ENCODE measurements around the gene SLC12A5. TPM values are rescaled to one million over a fixed set of nuclear protein-coding genes. Genes with fewer than 3 reads are reported as not detected.

The SLC12A5 gene
- total and polyA plus RNA-seq, 2 of the 4 experiments (the other 2 are of a cell fraction): 2.2 TPM; not detected in 1

- no peak overlapping the region for H2AK5ac ChIP-seq (ENCODE audit: low read depth, low read length)
- dilution Hi-C loops (cut with HindIII; ENCODE audit: low sequenced_read_pairs, unreplicated experiment) (no loop called here), in situ Hi-C loops (cut with MboI; ENCODE audit: low sequenced_read_pairs) (no loop called here), intact Hi-C loops (cut with micrococcal nuclease) (no loop called here)
- H3K18ac ChIP-seq (ENCODE audit: low read depth, low read length): no peak overlapping the region
- H2AK9ac ChIP-seq (replicated peaks; ENCODE audit: low read depth, low read length, poor library complexity): no peak overlapping the region
- no peak overlapping the region for H3K27ac ChIP-seq (ENCODE audit: insufficient read depth, low read length)
- no peak for DNase-seq
- no peaks in the 10 kb centered on the region; the same call in 1 of the 2 replicates for H3K4me1 ChIP-seq (ENCODE audit: control insufficient read depth, insufficient read depth, low read length)
- H3K4me3 ChIP-seq (ENCODE audit: insufficient read depth, low read depth, low read length): no peak overlapping the region
- no peak overlapping the region for H3K9ac ChIP-seq (ENCODE audit: low read depth, low read length)
- H3K9me3 ChIP-seq (ENCODE audit: control insufficient read depth, insufficient read depth, low read length): no peaks in the 10 kb centered on the region
- no TSS peak for BruUV-seq (replicated peaks)
- H2BK15ac ChIP-seq (ENCODE audit: low read depth, low read length): no peak overlapping the region
- H4K20me1 ChIP-seq (ENCODE audit: insufficient read depth, low read length): peaks cover 33% of the 10 kb centered on the region
- no peak overlapping the region for H3K14ac ChIP-seq (replicated peaks; ENCODE audit: low read depth, low read length)
- POLR2A ChIA-PET (ENCODE audit: unreplicated experiment): no interaction called here
- peaks cover 8% of the 10 kb centered on the region; the same call in 1 of the 2 replicates for H3K27me3 ChIP-seq (ENCODE audit: control insufficient read depth, insufficient read depth, low read length)
- no peak overlapping the region for H3K4ac ChIP-seq (ENCODE audit: low read depth, low read length)
- CTCF ChIA-PET: no interaction called here
- TF ChIP-seq MAFK (IDR thresholded peaks at IDR 0.05; ENCODE audit: low read depth, low read length) (no peak), ELK1 (IDR thresholded peaks at IDR 0.05; ENCODE audit: borderline replicate concordance, low read depth, low read length) (no peak), BHLHE40 (IDR thresholded peaks at IDR 0.05; ENCODE audit: low read depth, low read length) (no peak), CHD1 (IDR thresholded peaks at IDR 0.05; ENCODE audit: low read depth, low read length) (no peak), RFX5 (IDR thresholded peaks at IDR 0.05; ENCODE audit: low read depth, low read length) (no peak), RAD21 (IDR thresholded peaks at IDR 0.05; ENCODE audit: low read length) (no peak), MAZ (IDR thresholded peaks at IDR 0.05; ENCODE audit: borderline replicate concordance, low read depth, low read length) (no peak), SMC3 (IDR thresholded peaks at IDR 0.05; ENCODE audit: low read depth, low read length) (no peak)
- TF ChIP-seq, protein P1, sequence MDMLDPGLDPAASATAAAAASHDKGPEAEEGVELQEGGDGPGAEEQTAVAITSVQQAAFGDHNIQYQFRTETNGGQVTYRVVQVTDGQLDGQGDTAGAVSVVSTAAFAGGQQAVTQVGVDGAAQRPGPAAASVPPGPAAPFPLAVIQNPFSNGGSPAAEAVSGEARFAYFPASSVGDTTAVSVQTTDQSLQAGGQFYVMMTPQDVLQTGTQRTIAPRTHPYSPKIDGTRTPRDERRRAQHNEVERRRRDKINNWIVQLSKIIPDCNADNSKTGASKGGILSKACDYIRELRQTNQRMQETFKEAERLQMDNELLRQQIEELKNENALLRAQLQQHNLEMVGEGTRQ (IDR thresholded peaks at IDR 0.05; ENCODE audit: low read depth, low read length): no peak
- peaks cover 0 to 9% of the 10 kb centered on the region in 2 experiments; a peak in 2 of 4 replicates for H3K79me1 ChIP-seq (ENCODE audit: low read depth in 1 of 2, low read length in 2 of 2)
- no peak overlapping the region for H4K91ac ChIP-seq (ENCODE audit: insufficient read depth, low read depth, low read length)
- WGBS, 2 experiments (ENCODE audit: extremely low coverage in 2 of 2, insufficient read length in 1 of 2): 86% methylated on average over 1 of the region's 4 CpGs; no CpG with 5 or more reads in 1 of the 2 experiments
- H3K23ac ChIP-seq (ENCODE audit: low read depth, low read length): no peak overlapping the region
- H4K5ac ChIP-seq (ENCODE audit: low read depth, low read length): no peak overlapping the region
- ATAC-seq (ENCODE audit: low read depth): no peak
- H3K56ac ChIP-seq (ENCODE audit: extremely low read depth, insufficient read depth, low read length): no peak overlapping the region
- no peak overlapping the region for H2BK20ac ChIP-seq (ENCODE audit: low read depth, low read length)
- H2AFZ ChIP-seq (replicated peaks; ENCODE audit: low read length, poor library complexity): no peak overlapping the region
- peaks cover 3% of the 10 kb centered on the region; the same call in 1 of the 2 replicates for H3K9me1 ChIP-seq (ENCODE audit: insufficient read depth, low read length)
- no peak overlapping the region for H4K8ac ChIP-seq (ENCODE audit: low read depth in 2 of 2, low read length in 2 of 2)
- H2BK120ac ChIP-seq (ENCODE audit: low read depth, low read length): no peak overlapping the region
- H2BK5ac ChIP-seq (ENCODE audit: low read depth, low read length, poor library complexity, severe bottlenecking): no peak overlapping the region
- peaks cover 52% of the 10 kb centered on the region for H3K36me3 ChIP-seq (ENCODE audit: control insufficient read depth, insufficient read depth, low read length)
- H3K4me2 ChIP-seq (ENCODE audit: low read depth, low read length): no peak overlapping the region
Measured at GRCh38 chr20:46062151-46062550, 33.1 kb downstream of the SLC12A5 start.
